ENCODE results near the gene DZIP1L.

- TF ChIP-seq POLR2A (IDR thresholded peaks at IDR 0.05; ENCODE audit: extremely low read depth, insufficient read length) (no peak), CTCF (IDR thresholded peaks at IDR 0.05; ENCODE audit: low read depth, low read length) (no peak), MAX (IDR thresholded peaks at IDR 0.05; ENCODE audit: low read depth, low read length) (no peak)
Observed at GRCh38 chr3:138046085-138046484, 69.3 kb downstream of the DZIP1L start.
